Measurements from ENCODE around the gene QSER1. TPM values are rescaled to one million over a fixed set of nuclear protein-coding genes. Genes with fewer than 3 reads are reported as not detected.

Gene QSER1
- total and polyA plus RNA-seq, 9 of the 15 experiments (the other 6 are each of a cell fraction or from before 2014, with no cell fraction given), result 5.8 to 33.6 (median 22.3) TPM

- WGBS (ENCODE audit: insufficient coverage, low coverage, missing lambda C conversion rate), result 72% methylated on average over 3 of the region's 3 CpGs
- no peak overlapping the region for H3K27ac ChIP-seq (ENCODE audit: extremely low read depth, low read depth, low read length)
- no peaks in the 10 kb centered on the region for H3K9me1 ChIP-seq (ENCODE audit: control insufficient read depth, insufficient read depth, low read length)
- H3K27me3 ChIP-seq (ENCODE audit: control insufficient read depth in 2 of 2, insufficient read depth in 2 of 2, low read length in 2 of 2), result no peaks in the 10 kb centered on the region
- no peak for FAIRE-seq
- no peak overlapping the region for H3K4me3 ChIP-seq
- ChIA-PET CTCF (ENCODE audit: low intra/inter-chr PET ratio) (no interaction called here), POLR2A (interaction anchor here (0.9 to 1.1 kb wide), 2 partner anchors 11 to 13 kb away, joined by 3 to 4 read pairs; no protein-coding TSS in a partner anchor)
- no peak overlapping the region for H2AFZ ChIP-seq (ENCODE audit: low read depth, low read length)
- intact Hi-C loops (cut with micrococcal nuclease), result no loop called here
- no TSS peak for BruUV-seq (replicated peaks)
- in situ Hi-C loops (cut with MboI), result no loop called here
- H4K20me1 ChIP-seq (replicated peaks; ENCODE audit: control insufficient read depth, insufficient read depth, low read length), result no peaks in the 10 kb centered on the region
- DNase-seq (ENCODE audit: extremely low read depth in 1 of 4, low spot score in 3 of 4), result no peak
- peaks cover 25% of the 10 kb centered on the region; the same call in 2 of the 3 replicates for H3K36me3 ChIP-seq (ENCODE audit: control insufficient read depth, insufficient read depth, low read length)
- H3K4me1 ChIP-seq (replicated peaks in 1 of 2; ENCODE audit: control insufficient read depth in 2 of 2, insufficient read depth in 2 of 2, low read length in 2 of 2), result no peaks in the 10 kb centered on the region; a peak in 1 of 5 replicates
- no peak for TF ChIP-seq PREB (CRISPR knock-in tag; IDR thresholded peaks at IDR 0.05)
- no peak for TF ChIP-seq ZKSCAN1 (IDR thresholded peaks at IDR 0.05; ENCODE audit: low read depth, low read length)
- no peak for TF ChIP-seq ZNF316 (IDR thresholded peaks at IDR 0.05)
- no peak for TF ChIP-seq YBX1 (IDR thresholded peaks at IDR 0.05)
- no peak for TF ChIP-seq NBN (IDR thresholded peaks at IDR 0.05; ENCODE audit: low read depth)
- no peak for TF ChIP-seq ZNF274 (IDR thresholded peaks at IDR 0.05; ENCODE audit: borderline replicate concordance, low read depth, low read length)
- no peak for TF ChIP-seq GABPB1 (CRISPR knock-in tag; IDR thresholded peaks at IDR 0.05)
- TF ChIP-seq, protein P1, sequence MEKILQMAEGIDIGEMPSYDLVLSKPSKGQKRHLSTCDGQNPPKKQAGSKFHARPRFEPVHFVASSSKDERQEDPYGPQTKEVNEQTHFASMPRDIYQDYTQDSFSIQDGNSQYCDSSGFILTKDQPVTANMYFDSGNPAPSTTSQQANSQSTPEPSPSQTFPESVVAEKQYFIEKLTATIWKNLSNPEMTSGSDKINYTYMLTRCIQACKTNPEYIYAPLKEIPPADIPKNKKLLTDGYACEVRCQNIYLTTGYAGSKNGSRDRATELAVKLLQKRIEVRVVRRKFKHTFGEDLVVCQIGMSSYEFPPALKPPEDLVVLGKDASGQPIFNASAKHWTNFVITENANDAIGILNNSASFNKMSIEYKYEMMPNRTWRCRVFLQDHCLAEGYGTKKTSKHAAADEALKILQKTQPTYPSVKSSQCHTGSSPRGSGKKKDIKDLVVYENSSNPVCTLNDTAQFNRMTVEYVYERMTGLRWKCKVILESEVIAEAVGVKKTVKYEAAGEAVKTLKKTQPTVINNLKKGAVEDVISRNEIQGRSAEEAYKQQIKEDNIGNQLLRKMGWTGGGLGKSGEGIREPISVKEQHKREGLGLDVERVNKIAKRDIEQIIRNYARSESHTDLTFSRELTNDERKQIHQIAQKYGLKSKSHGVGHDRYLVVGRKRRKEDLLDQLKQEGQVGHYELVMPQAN (IDR thresholded peaks at IDR 0.05; ENCODE audit: borderline replicate concordance), result no peak
- TF ChIP-seq ZNF184 (CRISPR knock-in tag; IDR thresholded peaks at IDR 0.05), result no peak
- no peak for TF ChIP-seq YY1 (IDR thresholded peaks at IDR 0.05; ENCODE audit: borderline replicate concordance in 1 of 3, control insufficient read depth in 1 of 3, extremely low read depth in 1 of 3, insufficient read depth in 3 of 3, insufficient read length in 1 of 3, insufficient replicate concordance in 2 of 3, low read depth in 1 of 3, low read length in 2 of 3)
- TF ChIP-seq, protein P2, sequence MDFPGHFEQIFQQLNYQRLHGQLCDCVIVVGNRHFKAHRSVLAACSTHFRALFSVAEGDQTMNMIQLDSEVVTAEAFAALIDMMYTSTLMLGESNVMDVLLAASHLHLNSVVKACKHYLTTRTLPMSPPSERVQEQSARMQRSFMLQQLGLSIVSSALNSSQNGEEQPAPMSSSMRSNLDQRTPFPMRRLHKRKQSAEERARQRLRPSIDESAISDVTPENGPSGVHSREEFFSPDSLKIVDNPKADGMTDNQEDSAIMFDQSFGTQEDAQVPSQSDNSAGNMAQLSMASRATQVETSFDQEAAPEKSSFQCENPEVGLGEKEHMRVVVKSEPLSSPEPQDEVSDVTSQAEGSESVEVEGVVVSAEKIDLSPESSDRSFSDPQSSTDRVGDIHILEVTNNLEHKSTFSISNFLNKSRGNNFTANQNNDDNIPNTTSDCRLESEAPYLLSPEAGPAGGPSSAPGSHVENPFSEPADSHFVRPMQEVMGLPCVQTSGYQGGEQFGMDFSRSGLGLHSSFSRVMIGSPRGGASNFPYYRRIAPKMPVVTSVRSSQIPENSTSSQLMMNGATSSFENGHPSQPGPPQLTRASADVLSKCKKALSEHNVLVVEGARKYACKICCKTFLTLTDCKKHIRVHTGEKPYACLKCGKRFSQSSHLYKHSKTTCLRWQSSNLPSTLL (IDR thresholded peaks at IDR 0.05), result no peak
- no peak for TF ChIP-seq BRD4 (IDR thresholded peaks at IDR 0.05)
- TF ChIP-seq ZC3H8 (IDR thresholded peaks at IDR 0.05), result no peak
- TF ChIP-seq, protein P3, sequence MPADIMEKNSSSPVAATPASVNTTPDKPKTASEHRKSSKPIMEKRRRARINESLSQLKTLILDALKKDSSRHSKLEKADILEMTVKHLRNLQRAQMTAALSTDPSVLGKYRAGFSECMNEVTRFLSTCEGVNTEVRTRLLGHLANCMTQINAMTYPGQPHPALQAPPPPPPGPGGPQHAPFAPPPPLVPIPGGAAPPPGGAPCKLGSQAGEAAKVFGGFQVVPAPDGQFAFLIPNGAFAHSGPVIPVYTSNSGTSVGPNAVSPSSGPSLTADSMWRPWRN (IDR thresholded peaks at IDR 0.05; ENCODE audit: low read depth), result no peak
- no peak for TF ChIP-seq POLR2B (IDR thresholded peaks at IDR 0.05; ENCODE audit: low read depth, partially characterized antibody)
- TF ChIP-seq BDP1 (IDR thresholded peaks at IDR 0.05; ENCODE audit: insufficient read depth, insufficient read length), result no peak
- no peak for TF ChIP-seq EP300 (IDR thresholded peaks at IDR 0.05; ENCODE audit: low read length)
- H3K9ac ChIP-seq (ENCODE audit: insufficient read depth in 1 of 2, low read depth in 2 of 2, low read length in 2 of 2), result no peak overlapping the region
- H3K79me2 ChIP-seq (ENCODE audit: control insufficient read depth, insufficient read depth, low read length), result peaks cover 95% of the 10 kb centered on the region
- H3K9me3 ChIP-seq (replicated peaks; ENCODE audit: control insufficient read depth, insufficient read depth, low read depth, low read length), result no peaks in the 10 kb centered on the region
- ATAC-seq, result no peak
- H3K4me2 ChIP-seq (ENCODE audit: insufficient read depth, low read length), result no peak overlapping the region
These were observed 12.5 kb downstream of the QSER1 start for GRCh38 chr11:32905028-32905667.
